ENCODE data around the gene ERP44.
"Not testable (repeated sequence)": the region's sequence is repeated elsewhere in the genome, so short reads cannot be mapped to it uniquely, and the experiment has no call there.

GRCh38 chr9:100062683-100063082 lies 36.1 kb downstream of the ERP44 start:
- not testable (repeated sequence) for TF ChIP-seq CTCF, POLR2A, POLR2AphosphoS5, EP300 (IDR thresholded peaks at IDR 0.05)

Measured in suprapubic skin (tissue), 4 donors.